ENCODE data around the gene SPRY4. TPM values are rescaled to one million over a fixed set of nuclear protein-coding genes. Genes with fewer than 3 reads are reported as not detected.
"Not testable (repeated sequence)": the region's sequence is repeated elsewhere in the genome, so short reads cannot be mapped to it uniquely, and the experiment has no call there.

The SPRY4 gene
- total RNA-seq, 8 experiments from 2014 or later: 2.1 to 41.9 (median 6.9) TPM

DNA sequence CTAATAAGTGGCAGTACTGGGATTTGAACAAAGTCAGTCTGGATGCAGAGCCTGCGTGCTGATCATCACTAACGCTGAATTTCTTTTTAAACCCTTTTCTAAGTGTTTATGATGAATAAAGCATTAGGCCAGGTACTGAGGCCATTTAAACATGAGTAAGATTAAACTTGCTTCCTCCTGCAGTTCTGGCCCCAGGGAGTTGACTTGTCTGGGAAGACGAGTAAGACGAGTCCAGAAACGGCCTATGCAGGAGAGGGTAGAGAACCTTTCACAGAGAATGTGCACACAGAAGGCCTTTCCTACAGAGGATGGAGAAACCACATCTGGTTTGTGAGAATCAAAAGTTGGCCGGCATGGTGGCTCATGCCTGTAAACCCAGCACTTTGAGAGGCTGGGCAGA is 42.9 kb downstream of the SPRY4 start:
- no peak for ATAC-seq (replicated peaks in 6 of 8)
- in situ Hi-C loops (cut with MboI; ENCODE audit: low pct_unique_long_range_greater_than_20kb in 2 of 9, low sequenced_read_pairs in 9 of 9, unreplicated experiment in 9 of 9): no loop called here
- WGBS, 10 experiments: 20 to 100% (median 96%) methylated on average over 1 to 6 of the region's 6 CpGs

DNA sequence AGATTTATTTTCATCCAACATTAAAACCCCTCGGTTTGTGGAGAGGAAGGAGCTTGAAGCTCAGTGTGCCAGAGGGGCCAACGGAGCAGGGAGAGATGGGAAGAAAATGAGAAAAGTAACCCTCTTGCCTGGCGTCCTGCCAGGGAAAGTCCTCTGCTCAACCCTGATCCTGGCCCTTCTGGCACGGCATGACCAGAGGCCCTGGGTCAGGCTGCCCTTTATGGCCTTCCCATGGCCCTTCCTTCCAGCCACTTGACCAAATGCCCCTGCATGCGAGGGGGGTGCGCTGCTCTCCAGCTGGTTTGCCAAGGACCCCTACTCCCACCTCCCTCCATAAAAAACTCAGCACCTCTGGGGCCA is 43.8 kb downstream of the SPRY4 start:
- WGBS, 10 experiments: 60 to 100% (median 82%) methylated on average over 1 to 6 of the region's 6 CpGs; no CpG with 5 or more reads in 3 of the 10 experiments

More for the DNA sequence above, 42.9 kb downstream of the SPRY4 start:
- Histone ChIP-seq H3K4me3 (no peak overlapping the region), H3K27ac (no peak overlapping the region), H3K4me1 (replicated peaks in 1 of 2) (peaks cover 32 to 35% of the 10 kb centered on the region in 2 donors)

DNA sequence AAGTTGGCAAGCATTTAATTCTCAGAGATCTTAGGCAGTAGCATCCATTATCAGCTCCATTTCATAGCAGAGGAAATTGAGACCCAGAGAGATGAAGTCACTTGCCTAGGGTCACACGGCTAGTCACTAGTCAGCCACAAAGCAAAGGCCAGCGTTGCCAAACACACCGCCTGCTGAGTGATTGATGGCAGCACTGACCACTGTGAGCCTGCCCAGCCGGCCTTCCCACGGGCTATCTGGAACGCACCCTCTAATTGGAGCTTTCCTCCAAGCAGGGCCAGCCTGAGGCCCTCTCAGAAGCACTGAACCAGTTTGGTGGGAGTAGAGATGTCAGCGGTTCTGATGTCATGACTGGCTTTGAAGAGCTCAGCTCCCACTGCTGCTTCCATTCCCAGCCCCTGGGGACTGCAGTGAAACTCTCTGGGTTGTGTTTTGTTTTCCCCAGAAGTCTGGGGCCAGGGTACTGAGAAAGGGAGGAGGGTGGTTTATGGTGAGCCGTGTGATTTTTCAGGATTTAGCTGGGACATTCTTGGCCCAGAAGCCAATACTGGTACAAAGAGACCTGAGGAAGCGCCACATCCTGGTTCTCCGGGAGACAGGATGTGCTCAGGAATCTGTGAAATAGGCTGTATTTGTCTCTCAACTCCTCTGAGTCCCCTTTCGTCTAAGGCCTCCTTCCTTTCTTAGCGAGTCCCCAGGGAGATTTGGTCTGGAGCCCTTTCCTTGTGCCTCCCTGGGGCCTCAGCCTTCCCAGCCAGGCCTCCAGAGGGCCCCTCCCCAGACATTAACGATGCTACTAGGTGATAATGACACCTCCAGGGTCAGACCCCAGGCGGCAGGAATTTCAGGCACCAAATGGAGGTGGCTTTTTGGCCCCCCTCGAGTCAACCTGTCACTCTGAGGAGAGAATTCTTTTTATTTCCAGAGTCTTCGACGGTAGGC is 44.5 kb downstream of the SPRY4 start:
- Histone ChIP-seq H3K4me1 (replicated peaks in 1 of 2) (peaks cover 32 to 35% of the 10 kb centered on the region in 2 donors), H3K27ac (peak overlapping the region in 1 of 2 donors; percentile 62), H3K4me3 (no peak overlapping the region)
- in situ Hi-C loops (cut with MboI; ENCODE audit: low pct_unique_long_range_greater_than_20kb in 2 of 9, low sequenced_read_pairs in 9 of 9, unreplicated experiment in 9 of 9): no loop called here
- peak in 5 of 8 experiments; percentile 96 to 98 (median 97) for ATAC-seq (replicated peaks in 6 of 8)
- 23 to 100% (median 55%) methylated on average over 1 to 7 of the region's 17 CpGs; no CpG with 5 or more reads in 4 of the 10 experiments for WGBS, 10 experiments

More for the DNA sequence above, 43.8 kb downstream of the SPRY4 start:
- in situ Hi-C loops (cut with MboI; ENCODE audit: low pct_unique_long_range_greater_than_20kb in 2 of 9, low sequenced_read_pairs in 9 of 9, unreplicated experiment in 9 of 9): no loop called here
- peaks cover 32 to 35% of the 10 kb centered on the region in 2 donors for H3K4me1 ChIP-seq (replicated peaks in 1 of 2)
- H3K27ac ChIP-seq: no peak overlapping the region
- no peak overlapping the region for H3K4me3 ChIP-seq
- no peak for ATAC-seq (replicated peaks in 6 of 8)

DNA sequence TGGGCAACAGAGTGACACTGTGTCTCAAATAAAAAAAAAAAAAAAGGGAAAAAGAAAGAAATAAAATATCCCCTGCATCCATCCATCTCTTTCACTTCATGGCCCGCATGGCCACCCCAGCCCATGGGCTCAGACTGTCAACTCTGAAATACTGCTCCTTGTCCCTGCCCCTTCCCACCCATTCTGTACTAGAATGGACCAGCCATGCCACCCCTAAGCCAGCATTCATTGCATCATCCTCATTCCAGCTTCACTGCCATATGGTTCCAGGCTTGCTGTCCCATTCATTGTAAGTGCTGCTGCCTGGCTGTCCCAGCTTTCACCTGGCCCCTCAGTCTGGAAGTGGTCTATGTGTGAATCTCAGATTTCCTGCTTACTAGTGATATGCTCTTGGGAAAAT is 46.2 kb downstream of the SPRY4 start:
- no peak overlapping the region for H3K27ac ChIP-seq
- no peak overlapping the region for H3K4me3 ChIP-seq
- WGBS, 10 experiments: 38 to 50% (median 43%) methylated on average over 1 of the region's 1 CpG; no CpG with 5 or more reads in 7 of the 10 experiments
- peak in 5 of 8 experiments; percentile 25 to 74 (median 55) for ATAC-seq (replicated peaks in 6 of 8)
- in situ Hi-C loops (cut with MboI; ENCODE audit: low pct_unique_long_range_greater_than_20kb in 2 of 9, low sequenced_read_pairs in 9 of 9, unreplicated experiment in 9 of 9): no loop called here
- H3K4me1 ChIP-seq (replicated peaks in 1 of 2): peaks cover 32 to 35% of the 10 kb centered on the region in 2 donors

DNA sequence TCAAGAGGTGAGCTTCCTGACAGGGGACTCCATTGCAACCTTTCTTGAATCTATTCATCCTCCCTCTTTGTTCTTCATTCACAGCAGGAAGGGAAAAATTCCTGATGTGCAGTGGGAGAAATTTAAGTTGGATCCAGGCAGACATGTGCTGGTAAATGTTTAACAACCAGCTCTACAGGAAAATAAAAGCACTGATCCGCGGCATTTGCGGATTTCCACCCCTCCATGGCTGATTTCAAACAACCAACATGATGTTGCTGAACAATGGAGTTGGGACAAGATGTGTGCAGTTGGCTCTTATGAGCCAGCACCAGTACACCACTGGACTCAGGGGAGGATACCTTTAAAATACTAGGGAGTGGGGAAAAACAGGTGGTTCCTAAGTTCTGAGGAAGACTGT is 47.0 kb downstream of the SPRY4 start:
- H3K4me3 ChIP-seq: no peak overlapping the region
- WGBS, 10 experiments: 26 to 100% (median 60%) methylated on average over 1 to 3 of the region's 3 CpGs; no CpG with 5 or more reads in 5 of the 10 experiments
- H3K27ac ChIP-seq: no peak overlapping the region
- in situ Hi-C loops (cut with MboI; ENCODE audit: low pct_unique_long_range_greater_than_20kb in 2 of 9, low sequenced_read_pairs in 9 of 9, unreplicated experiment in 9 of 9): no loop called here
- H3K4me1 ChIP-seq (replicated peaks in 1 of 2): peaks cover 32 to 35% of the 10 kb centered on the region in 2 donors
- no peak for ATAC-seq (replicated peaks in 6 of 8)

DNA sequence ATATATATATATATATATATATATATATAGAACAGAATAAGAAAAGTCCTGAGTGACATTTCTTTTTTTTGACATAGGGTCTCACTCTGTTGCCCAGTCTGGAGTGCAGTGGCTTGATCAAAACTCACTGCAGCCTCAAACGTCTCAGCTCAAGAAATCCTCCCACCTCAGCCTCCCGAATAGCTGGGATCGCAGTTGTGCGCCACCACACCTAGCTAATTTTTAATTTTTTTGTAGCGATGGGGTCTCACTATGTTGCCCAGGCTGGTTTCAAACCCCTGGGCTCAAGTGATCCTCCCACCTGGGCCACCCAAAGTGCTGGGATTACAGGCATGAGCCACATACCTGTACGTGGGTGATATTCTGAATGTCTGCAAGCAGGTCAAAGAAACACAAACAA is 48.3 kb downstream of the SPRY4 start:
- Histone ChIP-seq H3K4me1 (replicated peaks in 1 of 2) (peaks cover 32 to 35% of the 10 kb centered on the region in 2 donors), H3K27ac (no peak overlapping the region), H3K4me3 (no peak overlapping the region)
- ATAC-seq (replicated peaks in 6 of 8): no peak
- 17 to 100% (median 83%) methylated on average over 1 to 6 of the region's 6 CpGs; no CpG with 5 or more reads in 3 of the 10 experiments for WGBS, 10 experiments
- in situ Hi-C loops (cut with MboI; ENCODE audit: low pct_unique_long_range_greater_than_20kb in 2 of 9, low sequenced_read_pairs in 9 of 9, unreplicated experiment in 9 of 9): no loop called here

DNA sequence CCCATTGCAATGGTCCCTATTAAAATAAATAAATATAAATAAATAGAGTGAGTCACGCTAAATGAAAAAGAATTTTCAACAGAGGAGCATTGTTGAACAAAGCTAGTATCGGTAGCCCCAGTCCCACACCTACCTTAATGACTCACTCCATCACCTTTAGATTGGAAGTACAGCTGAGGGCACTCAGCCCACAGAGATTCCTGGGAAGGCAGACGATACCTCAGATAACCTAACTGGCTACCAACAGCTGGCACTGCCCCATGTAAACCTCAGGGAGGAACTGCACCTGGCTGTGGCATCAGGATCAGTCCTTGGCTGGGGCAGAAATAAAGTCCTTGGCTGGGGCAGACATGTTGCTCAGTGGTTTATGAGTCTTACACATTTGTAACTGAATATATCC is 49.3 kb downstream of the SPRY4 start:
- ATAC-seq (replicated peaks in 6 of 8): no peak
- in situ Hi-C loops (cut with MboI; ENCODE audit: low pct_unique_long_range_greater_than_20kb in 2 of 9, low sequenced_read_pairs in 9 of 9, unreplicated experiment in 9 of 9): no loop called here
- no peak overlapping the region for H3K27ac ChIP-seq
- no peak overlapping the region for H3K4me3 ChIP-seq
- peaks cover 27 to 29% of the 10 kb centered on the region in 2 donors for H3K4me1 ChIP-seq (replicated peaks in 1 of 2)
- WGBS, 10 experiments: 79 to 100% (median 87%) methylated on average over 1 to 3 of the region's 3 CpGs; no CpG with 5 or more reads in 3 of the 10 experiments

DNA sequence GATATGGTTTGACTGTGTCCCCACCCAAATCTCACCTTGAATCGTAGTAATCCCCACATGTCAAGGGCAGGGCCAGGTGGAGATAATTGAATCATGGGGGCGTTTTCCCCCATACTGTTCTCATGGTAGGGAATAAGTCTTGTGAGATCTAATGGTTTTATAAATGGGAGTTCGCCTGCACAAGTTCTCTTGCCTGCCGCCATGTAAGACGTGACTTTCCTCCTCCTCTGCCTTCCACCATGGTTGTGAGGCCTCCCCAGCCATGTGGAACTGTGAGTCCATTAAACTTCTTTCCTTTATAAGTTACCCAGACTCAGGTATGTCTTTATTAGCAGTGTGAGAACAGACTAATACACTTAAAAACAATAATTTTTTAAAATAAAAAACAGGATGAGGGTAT is 52.2 kb downstream of the SPRY4 start:
- H3K27ac ChIP-seq; in situ Hi-C loops (cut with MboI; ENCODE audit: low pct_unique_long_range_greater_than_20kb in 2 of 9, low sequenced_read_pairs in 9 of 9, unreplicated experiment in 9 of 9); ATAC-seq (replicated peaks in 6 of 8); H3K4me3 ChIP-seq; H3K4me1 ChIP-seq (replicated peaks in 1 of 2): not testable (repeated sequence)
- WGBS, 10 experiments: 72 to 95% methylated on average over 3 to 4 of the region's 5 CpGs; no CpG with 5 or more reads in 8 of the 10 experiments

DNA sequence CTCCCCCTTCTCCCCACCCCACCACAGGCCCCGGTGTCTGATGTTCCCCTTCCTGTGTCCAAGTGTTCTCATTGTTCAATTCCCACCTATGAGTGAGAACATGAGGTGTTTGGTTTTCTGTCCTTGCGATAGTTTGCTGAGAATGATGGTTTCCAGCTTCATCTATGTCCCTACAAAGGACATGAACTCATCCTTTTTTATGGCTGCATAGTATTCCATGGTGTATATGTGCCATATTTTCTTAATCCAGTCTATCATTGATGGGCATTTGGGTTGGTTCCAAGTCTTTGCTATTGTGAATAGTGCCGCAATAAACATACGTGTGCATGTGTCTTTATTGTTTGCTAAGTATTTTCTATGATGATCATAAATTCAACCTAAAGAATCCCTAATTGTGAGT is 60.7 kb downstream of the SPRY4 start:
- ATAC-seq (replicated peaks in 6 of 8); in situ Hi-C loops (cut with MboI; ENCODE audit: low pct_unique_long_range_greater_than_20kb in 2 of 9, low sequenced_read_pairs in 9 of 9, unreplicated experiment in 9 of 9): not testable (repeated sequence)

DNA sequence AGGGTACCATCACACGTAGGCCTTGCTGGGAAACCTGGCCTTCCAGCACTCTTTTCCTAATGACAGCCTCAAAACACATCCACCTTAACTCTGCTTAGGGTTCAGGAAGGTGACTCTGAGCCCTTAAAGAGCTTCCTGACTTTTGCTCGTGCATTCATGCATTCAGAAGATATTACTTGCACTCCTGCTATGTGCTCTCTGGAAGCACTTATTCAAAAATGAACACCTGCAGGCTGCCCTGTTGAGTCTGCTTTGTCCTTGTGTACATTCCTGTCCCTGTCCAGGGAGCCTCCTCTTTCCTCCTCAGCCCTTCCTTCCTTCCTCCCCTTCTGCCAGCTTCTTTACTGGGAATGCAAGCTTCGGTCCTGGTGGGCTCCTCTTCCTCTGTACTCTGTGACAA is 61.5 kb downstream of the SPRY4 start:
- Histone ChIP-seq H3K4me1 (replicated peaks in 1 of 2) (no peaks in the 10 kb centered on the region), H3K27ac (no peak overlapping the region), H3K4me3 (no peak overlapping the region)
- WGBS, 10 experiments: 47 to 100% (median 75%) methylated on average over 1 to 3 of the region's 3 CpGs; no CpG with 5 or more reads in 1 of the 10 experiments
- in situ Hi-C loops (cut with MboI; ENCODE audit: low pct_unique_long_range_greater_than_20kb in 2 of 9, low sequenced_read_pairs in 9 of 9, unreplicated experiment in 9 of 9): no loop called here
- no peak for ATAC-seq (replicated peaks in 6 of 8)

More for the DNA sequence above, 60.7 kb downstream of the SPRY4 start:
- H3K4me3 ChIP-seq; H3K27ac ChIP-seq; H3K4me1 ChIP-seq (replicated peaks in 1 of 2): not testable (repeated sequence)
- WGBS, 10 experiments: 92% methylated on average over 2 of the region's 4 CpGs; no CpG with 5 or more reads in 9 of the 10 experiments

DNA sequence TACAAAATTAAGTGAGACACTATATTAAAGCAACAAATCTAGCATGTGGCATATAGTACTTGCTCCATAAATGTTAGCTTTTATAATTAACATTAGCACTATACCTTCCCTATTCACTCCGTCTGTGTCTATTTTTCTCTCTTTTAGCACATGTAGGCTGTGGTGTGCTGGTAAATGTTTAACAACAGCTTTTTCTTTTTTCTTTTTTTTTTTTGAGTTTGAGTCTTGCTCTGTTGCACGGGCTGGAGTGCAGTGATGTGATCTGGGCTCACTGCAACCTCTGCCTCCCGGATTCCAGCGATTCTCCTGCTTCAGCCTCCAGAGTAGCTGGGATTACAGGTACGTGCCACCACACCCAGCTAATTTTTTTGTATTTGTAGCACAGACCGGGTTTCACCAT is 62.1 kb downstream of the SPRY4 start:
- Histone ChIP-seq H3K27ac (no peak overlapping the region), H3K4me3 (no peak overlapping the region), H3K4me1 (replicated peaks in 1 of 2) (no peaks in the 10 kb centered on the region)
- in situ Hi-C loops (cut with MboI; ENCODE audit: low pct_unique_long_range_greater_than_20kb in 2 of 9, low sequenced_read_pairs in 9 of 9, unreplicated experiment in 9 of 9): no loop called here
- ATAC-seq (replicated peaks in 6 of 8): no peak
- 67 to 100% (median 83%) methylated on average over 1 to 6 of the region's 6 CpGs; no CpG with 5 or more reads in 1 of the 10 experiments for WGBS, 10 experiments

Data from motor neuron (in vitro differentiated cells).